ENCODE data around the gene PKM. TPM values are rescaled to one million over a fixed set of nuclear protein-coding genes. Genes with fewer than 3 reads are reported as not detected.

Gene PKM
- total RNA-seq, 1 donor from 2014 or later, result 2,347 TPM

GRCh38 chr15:72197041-72197459 is 33.9 kb downstream of the PKM start:
- Mint-ChIP-seq H3K4me3 (ENCODE audit: low read depth) (no peak overlapping the region), H3K27ac (no peak overlapping the region), H3K9me3 (no peaks in the 10 kb centered on the region), H3K4me1 (ENCODE audit: low read depth) (peaks cover 10% of the 10 kb centered on the region), H3K36me3 (ENCODE audit: low read depth) (peaks cover 44% of the 10 kb centered on the region), H3K27me3 (ENCODE audit: low read depth) (peaks cover 9% of the 10 kb centered on the region)
- intact Hi-C loops (cut with micrococcal nuclease), result loop anchor here (5.0 kb wide), 1 partner anchor 90 kb away; no protein-coding TSS in a partner anchor
- DNase-seq (ENCODE audit: low spot score), result no peak

- H3K4me3 Mint-ChIP-seq (ENCODE audit: low read depth), result no peak overlapping the region
- intact Hi-C loops (cut with micrococcal nuclease), result loop anchor here (5.0 kb wide), 1 partner anchor 91 kb away; no protein-coding TSS in a partner anchor
- no peak for DNase-seq (ENCODE audit: low spot score)
- H3K27ac Mint-ChIP-seq, result no peak overlapping the region
- peaks cover 38% of the 10 kb centered on the region for H3K36me3 Mint-ChIP-seq (ENCODE audit: low read depth)
- H3K27me3 Mint-ChIP-seq (ENCODE audit: low read depth), result peaks cover 10% of the 10 kb centered on the region
- peaks cover 10% of the 10 kb centered on the region for H3K4me1 Mint-ChIP-seq (ENCODE audit: low read depth)
- H3K9me3 Mint-ChIP-seq, result no peaks in the 10 kb centered on the region
Measured at GRCh38 chr15:72196409-72197040, 34.5 kb downstream of the PKM start.

DNA sequence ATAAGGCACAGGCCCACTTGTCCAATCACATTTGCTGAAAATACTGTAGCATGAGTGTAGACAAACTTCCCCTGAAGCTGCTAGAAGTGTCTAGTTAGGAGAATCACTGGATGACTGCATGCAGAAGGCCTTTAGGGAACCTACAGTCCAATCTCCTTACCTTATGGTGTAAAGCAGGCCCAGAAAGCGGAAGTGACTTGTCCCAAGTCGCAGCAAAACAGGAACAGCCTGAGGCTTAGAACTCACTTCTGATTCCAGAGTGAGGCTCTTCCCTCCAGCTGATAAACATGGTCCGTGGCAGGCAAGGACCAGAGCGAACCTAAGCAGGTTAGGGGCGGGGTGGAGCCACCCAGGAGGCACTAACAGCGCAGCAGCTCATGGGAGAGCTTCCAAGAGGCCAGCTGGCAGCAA is 35.9 kb downstream of the PKM start:
- Mint-ChIP-seq H3K36me3 (ENCODE audit: low read depth) (peaks cover 24% of the 10 kb centered on the region), H3K27me3 (ENCODE audit: low read depth) (peaks cover 13% of the 10 kb centered on the region), H3K27ac (no peak overlapping the region), H3K4me1 (ENCODE audit: low read depth) (peaks cover 5% of the 10 kb centered on the region), H3K9me3 (no peaks in the 10 kb centered on the region), H3K4me3 (ENCODE audit: low read depth) (no peak overlapping the region)
- intact Hi-C loops (cut with micrococcal nuclease), result loop anchor here (5.0 kb wide), 1 partner anchor 92 kb away; no protein-coding TSS in a partner anchor
- no peak for DNase-seq (ENCODE audit: low spot score)

DNA sequence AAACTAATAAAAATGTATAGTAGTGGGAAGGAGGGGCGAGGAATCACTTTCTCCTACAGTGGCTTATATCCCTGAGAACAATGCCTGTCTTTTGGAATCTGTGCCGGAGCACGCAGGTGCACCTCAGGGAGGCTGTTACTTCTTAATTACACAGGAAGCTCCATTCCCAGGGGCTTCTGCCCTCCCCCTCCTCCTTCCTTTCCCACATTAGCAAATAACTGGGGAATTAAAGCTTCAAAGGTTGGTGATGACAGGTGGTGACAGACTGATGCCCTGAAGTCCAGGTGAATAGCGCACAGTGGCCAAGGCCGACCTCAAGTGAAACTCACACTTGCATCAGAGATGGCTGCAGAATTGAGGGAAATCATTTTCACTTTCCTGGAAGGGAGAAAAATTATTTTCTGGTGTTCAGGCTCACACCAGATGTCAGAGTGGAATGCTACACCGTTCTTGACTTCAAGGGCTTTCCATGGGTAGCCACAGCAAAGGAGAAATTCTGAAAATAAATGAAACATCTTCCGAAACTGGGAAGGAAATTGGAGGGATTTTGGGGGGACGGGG is 37.1 kb downstream of the PKM start:
- no peaks in the 10 kb centered on the region for H3K9me3 Mint-ChIP-seq
- intact Hi-C loops (cut with micrococcal nuclease), result no loop called here
- peaks cover 12% of the 10 kb centered on the region for H3K36me3 Mint-ChIP-seq (ENCODE audit: low read depth)
- no peak for DNase-seq (ENCODE audit: low spot score)
- H3K4me3 Mint-ChIP-seq (ENCODE audit: low read depth), result no peak overlapping the region
- H3K27ac Mint-ChIP-seq, result no peak overlapping the region
- H3K4me1 Mint-ChIP-seq (ENCODE audit: low read depth), result peaks cover 5% of the 10 kb centered on the region
- peaks cover 22% of the 10 kb centered on the region for H3K27me3 Mint-ChIP-seq (ENCODE audit: low read depth)

GRCh38 chr15:72192416-72192815 is 38.6 kb downstream of the PKM start:
- peaks cover 21% of the 10 kb centered on the region for H3K27me3 Mint-ChIP-seq (ENCODE audit: low read depth)
- H3K27ac Mint-ChIP-seq, result no peak overlapping the region
- H3K4me3 Mint-ChIP-seq (ENCODE audit: low read depth), result no peak overlapping the region
- no peaks in the 10 kb centered on the region for H3K36me3 Mint-ChIP-seq (ENCODE audit: low read depth)
- DNase-seq (ENCODE audit: low spot score), result no peak
- H3K9me3 Mint-ChIP-seq, result no peaks in the 10 kb centered on the region
- H3K4me1 Mint-ChIP-seq (ENCODE audit: low read depth), result no peaks in the 10 kb centered on the region
- intact Hi-C loops (cut with micrococcal nuclease), result no loop called here

GRCh38 chr15:72189250-72189902 is 41.6 kb downstream of the PKM start:
- H3K27ac Mint-ChIP-seq, result no peak overlapping the region

DNA sequence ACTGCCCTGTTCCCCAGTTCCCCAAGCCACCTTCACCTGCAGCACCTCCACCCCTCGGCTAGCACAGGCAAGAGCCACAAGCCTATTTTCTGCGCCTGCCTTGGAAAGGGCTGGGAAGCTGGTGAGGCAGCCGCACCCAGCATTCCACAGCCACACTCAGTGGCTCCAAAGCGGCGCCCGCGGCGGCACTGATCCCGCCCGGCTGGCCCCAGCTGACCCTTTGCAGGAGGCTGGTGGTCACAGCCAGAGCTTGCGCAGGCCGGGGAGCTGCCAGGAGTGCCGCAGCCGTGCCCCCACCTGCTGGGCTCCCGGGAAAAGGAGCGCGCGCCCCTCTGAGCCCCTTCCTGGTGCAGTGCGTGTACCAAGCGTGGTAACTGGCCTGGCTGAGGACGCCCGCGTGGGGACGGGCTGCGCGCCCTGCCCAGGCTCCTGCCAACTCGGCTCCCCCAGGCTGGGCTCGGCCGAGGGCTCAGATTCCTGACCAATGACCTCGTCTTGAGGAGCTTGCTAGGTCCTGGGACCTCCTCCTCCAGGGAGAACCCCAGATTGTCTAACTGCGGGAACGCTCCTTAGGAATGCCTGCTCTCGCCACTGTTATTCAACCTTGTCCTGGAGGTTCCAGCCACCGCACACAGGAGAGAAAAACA is 46.7 kb downstream of the PKM start:
- Mint-ChIP-seq H3K9me3 (no peaks in the 10 kb centered on the region), H3K4me3 (ENCODE audit: low read depth) (no peak overlapping the region), H3K27ac (no peak overlapping the region), H3K27me3 (ENCODE audit: low read depth) (peaks cover 37% of the 10 kb centered on the region), H3K36me3 (ENCODE audit: low read depth) (no peaks in the 10 kb centered on the region), H3K4me1 (ENCODE audit: low read depth) (no peaks in the 10 kb centered on the region)
- intact Hi-C loops (cut with micrococcal nuclease), result no loop called here
- no peak for DNase-seq (ENCODE audit: low spot score)

More at GRCh38 chr15:72189250-72189902, 41.6 kb downstream of the PKM start:
- intact Hi-C loops (cut with micrococcal nuclease), result no loop called here
- Mint-ChIP-seq H3K9me3 (no peaks in the 10 kb centered on the region), H3K36me3 (ENCODE audit: low read depth) (no peaks in the 10 kb centered on the region), H3K4me3 (ENCODE audit: low read depth) (no peak overlapping the region), H3K27me3 (ENCODE audit: low read depth) (peaks cover 29% of the 10 kb centered on the region), H3K4me1 (ENCODE audit: low read depth) (no peaks in the 10 kb centered on the region)
- DNase-seq (ENCODE audit: low spot score), result no peak

DNA sequence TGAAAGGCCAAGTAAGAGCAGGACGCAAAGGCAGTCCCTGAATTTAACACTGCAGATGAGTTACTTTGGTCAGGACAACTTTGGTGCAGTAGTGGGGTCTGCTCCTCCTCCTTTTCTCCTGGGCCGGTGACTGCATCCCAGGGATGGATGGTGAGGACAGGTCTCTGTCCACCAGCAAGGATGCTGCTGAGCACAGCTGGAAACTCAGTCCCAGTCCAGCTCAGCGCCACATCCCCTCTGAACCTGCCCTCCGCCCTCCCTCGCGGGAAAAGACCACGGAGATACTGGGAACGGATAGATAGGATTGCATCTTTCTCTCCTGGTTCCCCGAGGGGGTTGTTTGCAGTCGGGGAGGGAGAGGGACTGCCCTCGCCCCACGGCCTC is 47.2 kb downstream of the PKM start:
- no peaks in the 10 kb centered on the region for H3K9me3 Mint-ChIP-seq
- H3K4me3 Mint-ChIP-seq (ENCODE audit: low read depth), result no peak overlapping the region
- no peak for DNase-seq (ENCODE audit: low spot score)
- no peaks in the 10 kb centered on the region for H3K4me1 Mint-ChIP-seq (ENCODE audit: low read depth)
- intact Hi-C loops (cut with micrococcal nuclease), result no loop called here
- no peak overlapping the region for H3K27ac Mint-ChIP-seq
- peaks cover 35% of the 10 kb centered on the region for H3K27me3 Mint-ChIP-seq (ENCODE audit: low read depth)
- no peaks in the 10 kb centered on the region for H3K36me3 Mint-ChIP-seq (ENCODE audit: low read depth)

DNA sequence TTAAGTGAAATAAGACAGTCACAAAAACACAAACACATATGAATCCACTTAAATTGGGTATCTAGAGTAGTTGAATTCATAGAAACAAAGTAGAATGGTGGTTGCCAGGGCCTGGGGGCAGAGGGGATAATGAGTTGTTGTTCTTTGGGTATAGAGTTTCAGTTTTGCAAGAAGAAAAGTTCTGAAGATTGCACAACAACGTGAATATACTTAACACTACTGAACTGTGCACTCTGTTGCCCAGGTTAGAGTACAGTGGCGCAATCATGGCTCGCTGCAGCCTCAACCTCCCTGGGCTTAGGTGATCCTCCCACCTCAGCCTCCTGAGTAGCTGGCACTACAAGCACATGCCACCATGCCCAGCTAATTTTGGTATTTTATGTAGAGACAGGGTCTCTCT is 48.3 kb downstream of the PKM start:
- intact Hi-C loops (cut with micrococcal nuclease), result no loop called here
- peaks cover 31% of the 10 kb centered on the region for H3K27me3 Mint-ChIP-seq (ENCODE audit: low read depth)
- DNase-seq (ENCODE audit: low spot score), result no peak
- H3K4me1 Mint-ChIP-seq (ENCODE audit: low read depth), result no peaks in the 10 kb centered on the region
- H3K4me3 Mint-ChIP-seq (ENCODE audit: low read depth), result no peak overlapping the region
- H3K36me3 Mint-ChIP-seq (ENCODE audit: low read depth), result no peaks in the 10 kb centered on the region
- no peak overlapping the region for H3K27ac Mint-ChIP-seq
- H3K9me3 Mint-ChIP-seq, result no peaks in the 10 kb centered on the region

- intact Hi-C loops (cut with micrococcal nuclease), result no loop called here
- no peaks in the 10 kb centered on the region for H3K36me3 Mint-ChIP-seq (ENCODE audit: low read depth)
- H3K27ac Mint-ChIP-seq, result no peak overlapping the region
- no peak overlapping the region for H3K4me3 Mint-ChIP-seq (ENCODE audit: low read depth)
- H3K4me1 Mint-ChIP-seq (ENCODE audit: low read depth), result no peaks in the 10 kb centered on the region
- no peaks in the 10 kb centered on the region for H3K9me3 Mint-ChIP-seq
- peaks cover 31% of the 10 kb centered on the region for H3K27me3 Mint-ChIP-seq (ENCODE audit: low read depth)
- no peak for DNase-seq (ENCODE audit: low spot score)
Measured at GRCh38 chr15:72182244-72182643, 48.7 kb downstream of the PKM start.

- H3K4me1 Mint-ChIP-seq (ENCODE audit: low read depth), result no peaks in the 10 kb centered on the region
- H3K9me3 Mint-ChIP-seq, result no peaks in the 10 kb centered on the region
- H3K4me3 Mint-ChIP-seq (ENCODE audit: low read depth), result no peak overlapping the region
- DNase-seq (ENCODE audit: low spot score), result no peak
- H3K27ac Mint-ChIP-seq, result no peak overlapping the region
- H3K36me3 Mint-ChIP-seq (ENCODE audit: low read depth), result no peaks in the 10 kb centered on the region
- peaks cover 31% of the 10 kb centered on the region for H3K27me3 Mint-ChIP-seq (ENCODE audit: low read depth)
- intact Hi-C loops (cut with micrococcal nuclease), result no loop called here
Measured at GRCh38 chr15:72180761-72181324, 50.1 kb downstream of the PKM start.

DNA sequence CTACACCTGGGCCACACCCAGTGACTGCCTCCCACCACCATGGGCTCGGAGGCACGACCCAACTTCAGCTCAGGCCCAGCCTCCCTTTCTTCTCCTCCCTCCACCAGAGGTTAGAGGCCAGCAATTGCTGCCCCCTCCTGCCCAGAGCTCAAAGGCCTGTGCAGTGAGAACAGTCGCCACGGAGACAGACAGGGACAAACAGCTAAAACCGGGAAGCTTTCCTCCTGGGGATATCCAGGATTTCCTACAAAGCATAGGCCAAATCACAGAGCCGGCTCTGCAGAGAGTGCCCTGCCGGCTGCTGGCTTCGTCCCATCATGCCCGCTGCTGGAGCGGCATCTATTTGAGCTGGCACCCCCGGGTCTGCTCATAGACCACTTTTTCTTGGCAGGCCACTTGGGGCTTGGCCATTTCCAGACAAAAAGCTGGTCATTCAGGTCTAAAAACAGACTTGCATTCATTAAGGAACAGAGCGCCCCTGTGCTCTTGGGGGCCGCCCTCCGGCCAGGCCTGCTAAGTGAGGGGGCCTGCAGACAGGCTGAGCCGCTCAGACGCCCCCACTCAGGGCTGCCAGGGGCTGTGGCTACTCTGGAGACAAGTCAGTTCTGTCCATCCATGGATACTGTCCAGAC is 50.9 kb downstream of the PKM start:
- H3K4me1 Mint-ChIP-seq (ENCODE audit: low read depth), result no peaks in the 10 kb centered on the region

More for the DNA sequence above, 50.9 kb downstream of the PKM start:
- no peak for DNase-seq (ENCODE audit: low spot score)
- H3K27me3 Mint-ChIP-seq (ENCODE audit: low read depth), result peaks cover 30% of the 10 kb centered on the region
- intact Hi-C loops (cut with micrococcal nuclease), result no loop called here
- H3K9me3 Mint-ChIP-seq, result no peaks in the 10 kb centered on the region
- no peak overlapping the region for H3K4me3 Mint-ChIP-seq (ENCODE audit: low read depth)
- no peaks in the 10 kb centered on the region for H3K36me3 Mint-ChIP-seq (ENCODE audit: low read depth)
- no peak overlapping the region for H3K27ac Mint-ChIP-seq

Data from activated T-helper 2 cell treated with anti-CD3 and anti-CD28 coated beads, Interferon-gamma antibody, Interleukin-2, Interleukin-4, amounts not matched to agents 10 μg/mL and 5 μg/mL and 100 μg/mL, durations not matched to agents 14 hours and 24 hours and 36 hours (primary cell).